NCI-H146 treated with DMSO at 0.1 percent for 48 hours (cell line): Measurements from ENCODE around the gene LUC7L3.
A peak's percentile ranks its signal among the peaks of the same experiment; 100 is the strongest.
"Not testable (repeated sequence)": the region's sequence is repeated elsewhere in the genome, so short reads cannot be mapped to it uniquely, and the experiment has no call there.

ENCODE experiments used
- DNase-seq: peaks from one replicate; lab custom pipeline; 2025; ENCODE audit not compliant: unreplicated experiment; lab: John Stamatoyannopoulos, UW

The LUC7L3 gene

DNA sequence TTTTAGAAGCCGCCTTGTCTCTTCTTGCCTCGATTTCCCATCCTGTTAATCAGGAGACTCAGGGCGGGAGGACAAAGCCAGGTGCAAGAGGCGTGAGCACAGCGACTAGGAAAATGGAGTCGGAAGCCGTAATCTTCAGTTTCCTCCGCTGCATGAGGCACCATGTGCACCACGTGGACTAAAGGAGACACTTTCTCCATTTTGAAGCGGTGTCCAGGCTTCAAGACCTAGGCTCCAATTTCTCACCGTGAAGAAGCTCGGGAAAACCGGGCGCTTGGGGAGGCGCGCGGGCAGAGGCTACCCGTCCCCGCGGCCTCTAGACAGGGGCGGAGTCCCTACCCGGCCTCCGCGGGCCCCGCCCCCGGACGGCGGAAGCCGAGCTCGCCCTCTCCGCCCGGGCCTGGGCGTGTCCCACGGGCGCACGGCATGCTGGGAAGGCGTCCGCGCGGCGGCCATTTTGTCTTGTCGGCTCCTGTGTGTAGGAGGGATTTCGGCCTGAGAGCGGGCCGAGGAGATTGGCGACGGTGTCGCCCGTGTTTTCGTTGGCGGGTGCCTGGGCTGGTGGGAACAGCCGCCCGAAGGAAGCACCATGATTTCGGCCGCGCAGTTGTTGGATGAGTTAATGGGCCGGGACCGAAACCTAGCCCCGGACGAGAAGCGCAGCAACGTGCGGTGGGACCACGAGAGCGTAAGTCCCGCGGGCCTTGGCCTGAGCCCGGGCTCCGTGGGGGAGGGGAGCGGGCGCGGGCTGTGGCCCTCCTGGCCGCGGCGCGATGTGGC is at the start of gene LUC7L3:
Gene LUC7L3 (plus strand): TSS at position 460 of the 780 bp plus-strand sequence. CDS start 130 bp downstream, at position 590.
- DNase-seq: peak; percentile 80

- no peak for DNase-seq
These were observed 47.3 kb upstream of the LUC7L3 start for GRCh38 chr17:50672071-50672470.

- DNase-seq: no peak
These were observed 46.4 kb upstream of the LUC7L3 start for GRCh38 chr17:50672831-50673551.

GRCh38 chr17:50675190-50675589 is 44.2 kb upstream of the LUC7L3 start:
- no peak for DNase-seq

DNA sequence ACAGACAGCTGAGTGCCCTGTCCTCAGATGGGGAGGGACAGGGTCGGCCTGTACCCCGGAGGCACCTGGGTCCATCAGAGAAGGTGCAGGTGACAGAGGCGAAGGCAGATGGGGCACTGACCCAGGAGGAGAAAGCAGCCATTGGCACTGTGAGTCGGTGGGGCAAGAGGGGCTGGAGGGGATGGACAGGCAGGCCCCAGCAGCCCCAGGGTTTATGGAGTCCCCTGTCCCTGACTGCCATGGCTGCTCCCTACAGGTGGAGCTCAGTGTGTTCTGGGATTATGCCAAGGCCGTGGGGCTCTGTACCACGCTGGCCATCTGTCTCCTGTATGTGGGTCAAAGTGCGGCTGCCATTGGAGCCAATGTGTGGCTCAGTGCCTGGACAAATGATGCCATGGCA is 43.8 kb upstream of the LUC7L3 start:
- no peak for DNase-seq

DNA sequence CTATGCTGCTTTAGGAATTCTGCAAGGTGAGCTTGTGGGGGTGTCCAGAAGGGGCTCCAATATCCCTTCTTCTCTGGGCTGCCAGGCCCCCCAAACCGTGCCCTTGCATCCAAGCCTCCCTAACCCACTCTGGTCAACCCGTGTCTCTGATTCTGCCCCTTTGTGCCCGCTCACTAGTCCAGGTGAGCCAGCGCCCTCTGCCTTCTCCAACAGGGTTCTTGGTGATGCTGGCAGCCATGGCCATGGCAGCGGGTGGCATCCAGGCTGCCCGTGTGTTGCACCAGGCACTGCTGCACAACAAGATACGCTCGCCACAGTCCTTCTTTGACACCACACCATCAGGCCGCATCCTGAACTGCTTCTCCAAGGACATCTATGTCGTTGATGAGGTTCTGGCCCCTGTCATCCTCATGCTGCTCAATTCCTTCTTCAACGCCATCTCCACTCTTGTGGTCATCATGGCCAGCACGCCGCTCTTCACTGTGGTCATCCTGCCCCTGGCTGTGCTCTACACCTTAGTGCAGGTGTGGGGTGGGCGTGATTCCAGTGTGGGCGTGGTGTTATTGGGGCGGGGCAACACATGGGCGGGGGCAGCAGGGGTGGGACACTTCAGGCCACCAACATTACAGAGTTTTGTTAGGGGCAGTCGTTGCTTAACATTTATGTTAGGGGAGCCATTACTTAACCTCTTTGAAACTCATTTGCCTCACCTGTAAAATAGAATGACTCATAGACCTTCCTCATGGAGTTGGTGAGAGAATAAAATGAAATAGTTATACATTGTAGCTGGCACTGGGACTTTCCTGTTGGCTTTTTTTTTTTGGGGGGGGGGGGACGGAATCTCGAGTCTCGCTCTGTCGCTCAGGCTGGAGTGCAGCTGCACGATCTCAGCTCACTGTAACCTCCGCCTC is 43.1 kb upstream of the LUC7L3 start:
- no peak for DNase-seq

GRCh38 chr17:50677851-50678375 is 41.5 kb upstream of the LUC7L3 start:
- DNase-seq: no peak

GRCh38 chr17:50679008-50679544 is 40.3 kb upstream of the LUC7L3 start:
- no peak for DNase-seq

- no peak for DNase-seq
These were observed 39.3 kb upstream of the LUC7L3 start for GRCh38 chr17:50680126-50680525.

DNA sequence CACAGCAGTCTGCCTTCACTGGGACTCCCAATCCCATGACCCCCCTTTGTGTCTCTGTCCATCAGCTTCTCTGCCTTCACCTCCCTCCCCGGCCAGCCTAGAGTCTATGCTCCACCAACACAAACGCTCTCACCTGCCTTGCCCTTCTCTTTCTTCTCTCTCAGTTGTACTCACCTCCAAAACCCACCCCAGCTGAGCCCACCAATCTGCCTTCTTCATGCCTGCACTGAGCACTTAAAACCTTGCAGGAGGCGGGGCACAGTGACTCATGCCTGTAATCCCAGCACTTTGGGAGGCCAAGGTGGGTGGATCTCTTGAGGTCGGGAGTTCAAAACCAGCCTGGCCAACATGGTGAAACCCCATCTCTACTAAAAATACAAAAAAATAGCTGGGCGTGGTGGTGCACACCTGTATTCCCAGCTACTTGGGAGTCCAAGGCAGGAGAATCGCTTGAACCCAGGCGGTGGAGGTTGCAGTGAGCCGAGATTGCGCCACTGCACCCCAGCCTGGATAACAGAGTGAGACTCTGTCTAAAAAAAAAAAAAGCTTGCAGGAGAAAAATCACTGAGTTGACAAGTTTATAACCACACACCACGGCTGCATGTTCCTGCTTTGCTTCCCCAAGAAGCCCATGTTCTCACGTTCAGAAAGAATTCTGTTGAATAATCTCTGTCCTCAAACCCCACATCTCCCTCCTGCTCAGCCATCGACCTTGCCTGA is 38.7 kb upstream of the LUC7L3 start:
- not testable (repeated sequence) for DNase-seq

GRCh38 chr17:50681263-50682200 is 37.9 kb upstream of the LUC7L3 start:
- DNase-seq: peak; percentile 65

GRCh38 chr17:50682441-50682840 is 37.0 kb upstream of the LUC7L3 start:
- no peak for DNase-seq

DNA sequence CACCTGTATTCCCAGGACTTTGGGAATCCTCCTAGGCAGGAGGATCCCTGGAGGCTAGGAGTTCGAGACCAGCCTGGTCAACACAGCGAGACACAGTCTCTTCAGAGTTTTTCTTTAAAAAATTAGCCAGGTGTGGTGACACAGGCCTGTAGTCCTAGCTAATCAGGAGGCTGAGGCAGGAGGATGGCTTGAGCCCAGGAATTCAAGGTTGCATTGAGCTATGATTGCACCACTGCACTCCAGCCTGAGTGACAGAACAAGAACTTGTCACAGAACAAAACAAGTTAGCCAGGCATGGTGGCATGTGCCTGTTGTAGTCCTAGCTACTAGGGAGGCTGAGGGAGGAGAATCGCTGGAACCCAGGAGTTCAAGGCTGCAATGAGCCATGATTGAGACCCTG is 36.5 kb upstream of the LUC7L3 start:
- no peak for DNase-seq

- no peak for DNase-seq
These were observed 35.7 kb upstream of the LUC7L3 start for GRCh38 chr17:50683434-50684287.

- DNase-seq: no peak
These were observed 35.2 kb upstream of the LUC7L3 start for GRCh38 chr17:50684288-50684611.

DNA sequence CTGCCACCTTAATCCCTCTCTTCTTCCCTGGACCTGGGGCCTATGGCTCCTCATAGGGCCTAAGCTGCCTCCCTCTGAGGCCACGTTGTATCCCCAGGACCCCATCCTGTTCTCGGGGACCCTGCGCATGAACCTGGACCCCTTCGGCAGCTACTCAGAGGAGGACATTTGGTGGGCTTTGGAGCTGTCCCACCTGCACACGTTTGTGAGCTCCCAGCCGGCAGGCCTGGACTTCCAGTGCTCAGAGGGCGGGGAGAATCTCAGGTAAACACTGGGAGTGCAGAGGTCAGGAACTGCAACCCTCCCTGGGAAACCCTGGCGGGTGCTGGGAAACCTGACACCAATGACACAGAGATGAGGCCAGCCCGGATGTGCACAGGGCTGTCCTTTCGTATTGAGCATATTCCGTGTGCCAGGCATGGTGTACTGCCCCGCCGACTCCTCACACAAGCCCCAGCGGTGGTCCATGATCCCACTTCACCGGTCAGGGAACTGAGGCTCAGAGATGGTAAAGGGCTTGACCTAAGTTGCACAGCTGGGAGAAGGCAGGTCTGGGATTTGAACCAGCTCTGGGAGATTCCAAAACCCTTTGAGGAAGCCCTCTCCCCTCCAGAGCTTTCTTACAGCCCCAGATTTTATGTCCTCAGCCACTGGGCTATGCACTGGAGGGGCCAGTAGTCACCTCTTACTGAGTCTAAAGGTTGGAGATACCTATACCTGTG is 34.6 kb upstream of the LUC7L3 start:
- DNase-seq: peak; percentile 29

GRCh38 chr17:50685334-50685665 is 34.1 kb upstream of the LUC7L3 start:
- no peak for DNase-seq
